IPS-NIHi7 (cell line): Measurements from ENCODE around the gene STRA8.

Source experiments
- DNase-seq: peaks from one replicate; pipeline ENCODE4 v3.0.0; 2012; ENCODE audit warnings: mixed read lengths; ENCODE audit errors: extremely low spot score

Gene STRA8

DNA sequence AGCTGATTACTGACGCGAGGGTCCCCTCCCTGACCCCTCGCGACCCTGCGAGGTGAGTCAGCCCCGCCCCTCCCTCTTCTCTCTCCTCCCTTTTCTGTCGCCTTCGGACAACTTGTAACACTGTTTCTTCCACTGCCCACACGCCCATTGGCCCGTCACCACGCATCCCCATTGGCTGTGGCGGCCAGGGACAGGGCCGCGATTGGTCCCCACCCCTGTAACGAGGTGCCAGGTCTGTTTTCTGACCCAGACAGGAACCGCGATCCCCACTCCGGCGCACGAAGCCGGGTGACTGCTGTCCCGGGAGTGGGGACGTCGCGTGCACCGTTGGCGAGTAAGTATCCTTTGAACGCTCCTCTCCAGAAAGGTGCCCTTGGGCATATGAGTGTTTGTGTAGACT is at the start of gene STRA8:
TSS of gene STRA8 (plus strand) at position 269 of the 400 bp plus-strand sequence. CDS start 6,687 bp downstream, outside the sequence.
- no peak for DNase-seq

DNA sequence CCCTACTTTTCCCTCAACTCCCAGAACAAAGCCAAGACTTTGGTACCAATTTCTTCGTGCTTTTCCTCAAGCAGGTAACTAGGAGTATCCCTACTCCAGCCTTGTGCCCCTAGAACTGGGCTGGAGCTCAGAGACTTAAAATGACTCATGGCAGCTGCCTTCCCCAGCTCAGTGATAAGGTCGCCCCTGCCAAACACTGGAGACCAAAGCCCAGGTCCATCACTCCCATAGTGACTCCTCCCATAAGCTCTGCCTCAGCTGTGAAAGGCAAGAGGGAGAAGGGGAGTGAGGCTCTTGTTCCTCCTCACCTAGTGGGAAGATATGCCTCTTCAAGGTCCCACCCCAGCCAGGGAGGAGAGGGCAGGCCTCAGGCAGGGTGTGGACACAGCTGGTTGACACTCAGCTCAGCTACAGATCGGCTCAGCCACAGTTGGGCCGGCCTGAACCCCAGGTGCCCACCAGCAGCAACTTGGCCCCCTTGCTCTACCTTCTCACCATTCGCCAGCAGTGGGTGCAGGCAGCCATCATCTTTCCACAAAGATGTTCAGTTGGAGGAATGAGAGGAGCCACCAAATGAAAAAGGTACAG is 49.3 kb upstream of the STRA8 start:
- DNase-seq: no peak

- no peak for DNase-seq
These were observed 48.0 kb upstream of the STRA8 start for GRCh38 chr7:135185471-135186260.

GRCh38 chr7:135186261-135186540 is 47.4 kb upstream of the STRA8 start:
- no peak for DNase-seq

DNA sequence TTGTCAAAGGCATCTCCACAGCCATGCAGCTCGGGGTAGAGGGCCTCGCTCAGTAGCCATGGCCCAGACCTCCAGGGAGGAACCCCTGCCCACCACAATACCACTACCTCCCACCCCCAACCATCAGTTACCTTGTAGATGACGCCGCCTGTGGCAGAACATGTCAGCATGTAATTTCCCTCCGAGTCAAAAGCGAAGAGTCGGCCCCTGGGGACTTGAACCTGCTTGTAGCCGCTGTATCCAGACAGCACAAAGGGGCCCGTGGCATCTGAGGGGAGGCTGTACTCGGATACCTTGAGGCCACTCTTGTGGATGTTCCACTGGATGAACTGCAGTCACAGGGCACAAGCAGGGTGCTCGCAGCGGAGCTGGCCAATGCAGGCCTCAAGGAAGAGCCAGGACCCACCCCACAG is 46.8 kb upstream of the STRA8 start:
- no peak for DNase-seq

- DNase-seq: no peak
These were observed 45.2 kb upstream of the STRA8 start for GRCh38 chr7:135188298-135188984.

DNA sequence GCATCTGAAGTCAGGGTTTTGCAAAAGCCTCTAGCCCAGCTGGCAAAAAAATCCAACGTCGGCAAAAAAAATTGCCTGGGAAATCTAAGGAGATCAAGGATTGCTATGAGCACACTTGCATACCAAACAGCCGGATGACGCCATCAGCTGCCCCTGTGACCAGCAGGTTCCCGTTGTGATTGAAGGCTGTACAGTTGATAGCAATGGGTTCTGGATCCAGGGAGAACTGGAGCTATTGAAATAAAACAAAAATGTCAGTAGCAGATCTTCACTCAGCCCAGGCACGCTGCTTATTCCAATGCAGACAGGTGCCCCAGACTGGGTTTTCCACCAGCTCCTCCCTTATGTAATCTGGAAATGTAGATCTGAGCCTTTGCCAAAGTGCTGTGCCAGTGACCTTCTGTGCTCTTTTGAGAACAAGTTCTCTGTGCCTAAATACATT is 44.4 kb upstream of the STRA8 start:
- DNase-seq: no peak

GRCh38 chr7:135189961-135190360 is 43.7 kb upstream of the STRA8 start:
- no peak for DNase-seq

DNA sequence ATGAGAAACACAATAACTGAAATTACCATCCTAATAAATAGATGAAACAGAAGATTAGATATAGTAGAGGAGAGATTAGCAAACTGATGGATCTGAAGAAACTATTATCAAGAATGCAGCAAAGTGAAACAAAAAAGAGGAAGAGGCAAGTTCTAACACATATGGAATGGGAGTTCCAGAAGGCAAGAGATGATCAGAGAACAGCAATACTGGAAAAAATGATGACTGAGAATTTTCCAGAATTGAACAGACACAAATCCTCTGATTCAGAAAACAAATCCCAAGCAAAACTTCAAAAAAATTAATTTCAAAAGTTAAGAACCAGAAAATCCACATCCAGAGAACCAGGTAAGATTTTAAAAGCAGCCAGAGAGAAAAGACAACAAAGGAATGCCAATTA is 42.9 kb upstream of the STRA8 start:
- no peak for DNase-seq

- DNase-seq: no peak
These were observed 40.6 kb upstream of the STRA8 start for GRCh38 chr7:135192914-135193536.

- DNase-seq: no peak
These were observed 40.0 kb upstream of the STRA8 start for GRCh38 chr7:135193615-135194081.

GRCh38 chr7:135194494-135195095 is 39.0 kb upstream of the STRA8 start:
- no peak for DNase-seq

- no peak for DNase-seq
These were observed 38.5 kb upstream of the STRA8 start for GRCh38 chr7:135195156-135195555.

DNA sequence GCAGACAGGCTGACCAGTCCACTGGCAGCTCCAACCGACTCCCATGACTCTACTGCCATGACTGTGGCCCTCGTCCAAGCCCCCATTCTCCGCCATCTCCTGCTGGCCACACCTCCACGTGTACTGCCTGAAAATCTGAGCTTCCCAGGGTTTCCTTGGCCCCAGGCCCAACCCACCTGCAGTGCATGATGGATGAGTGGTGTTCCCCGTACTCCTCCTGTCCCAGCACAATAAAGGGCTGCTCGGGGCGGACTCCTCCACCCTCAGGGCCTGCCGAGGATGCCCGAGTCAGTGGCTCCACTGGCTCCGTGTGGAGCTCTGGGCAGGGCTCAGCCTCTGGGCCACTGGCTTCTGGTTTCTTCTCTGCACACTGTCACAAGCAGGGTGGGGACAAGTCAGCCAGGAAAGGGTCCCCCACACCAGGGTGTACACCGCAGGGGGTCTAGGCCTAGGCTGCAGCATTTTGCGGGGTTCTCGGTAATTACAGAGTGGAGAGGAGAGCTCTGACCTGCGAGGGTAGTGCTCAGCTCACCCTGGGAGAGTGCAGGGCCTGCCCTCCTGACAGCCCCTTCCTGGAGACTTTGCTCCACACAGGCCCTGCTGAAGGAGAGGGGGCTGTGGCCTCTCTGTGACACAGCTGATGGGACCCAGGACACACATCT is 37.5 kb upstream of the STRA8 start:
- no peak for DNase-seq

GRCh38 chr7:135197343-135197742 is 36.3 kb upstream of the STRA8 start:
- DNase-seq: no peak

GRCh38 chr7:135197906-135198655 is 35.6 kb upstream of the STRA8 start:
- no peak for DNase-seq

DNA sequence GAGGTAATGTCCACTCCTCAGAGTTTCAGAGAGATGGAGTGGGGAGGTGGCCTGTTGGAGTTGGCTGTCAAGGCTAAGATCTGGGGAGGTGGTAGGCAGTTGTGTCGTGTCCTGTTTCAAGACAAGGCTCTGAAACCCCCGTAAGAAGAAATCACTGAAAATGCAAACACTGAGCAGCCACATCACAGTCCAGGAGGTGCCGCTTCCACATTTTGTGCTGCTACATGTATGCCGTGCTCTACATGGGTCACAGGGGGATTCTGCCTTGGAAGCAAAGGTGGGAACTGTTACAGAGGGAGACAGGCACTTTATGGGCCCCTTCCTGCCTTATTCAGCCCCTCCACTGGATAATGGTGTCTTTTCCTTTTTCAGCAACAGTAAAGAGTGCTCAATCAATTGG is 34.2 kb upstream of the STRA8 start:
- DNase-seq: no peak

- no peak for DNase-seq
These were observed 32.8 kb upstream of the STRA8 start for GRCh38 chr7:135200821-135201331.

GRCh38 chr7:135201350-135201749 is 32.3 kb upstream of the STRA8 start:
- DNase-seq: no peak

DNA sequence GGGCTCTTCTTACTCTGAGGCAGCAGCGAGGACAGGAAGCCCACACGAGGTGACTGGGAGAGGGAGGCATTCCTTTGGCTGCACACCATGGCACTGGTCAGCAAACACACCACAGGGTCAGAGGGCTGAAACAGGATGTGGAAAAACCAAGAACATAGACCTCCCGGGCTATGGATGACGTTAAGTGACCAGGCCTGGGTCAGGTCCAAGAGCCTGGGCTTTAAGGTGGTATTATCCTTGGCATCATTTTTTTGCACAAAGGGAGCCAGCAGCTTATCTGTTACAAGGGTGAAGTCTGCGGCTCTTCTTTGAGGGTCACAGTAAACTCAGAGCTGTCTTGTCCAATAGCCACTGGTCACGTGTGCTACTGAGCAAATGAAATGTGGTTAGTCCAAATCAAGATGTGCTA is 29.3 kb upstream of the STRA8 start:
- DNase-seq: no peak

- no peak for DNase-seq
These were observed 28.8 kb upstream of the STRA8 start for GRCh38 chr7:135204876-135205275.
